ENCODE measurements around the gene PRR13. TPM values are rescaled to one million over a fixed set of nuclear protein-coding genes. Genes with fewer than 3 reads are reported as not detected.

Gene PRR13
- total RNA-seq, 1 experiment from 2014 or later: 216 TPM

GRCh38 chr12:53481939-53482586, 40.5 kb downstream of the PRR13 start:
- peak; percentile 58 for ATAC-seq
- CTCF ChIA-PET: interaction anchor here (1.1 to 1.8 kb wide), 5 partner anchors 8 to 137 kb away, joined by 3 to 8 read pairs (median 3); no protein-coding TSS in a partner anchor

More at GRCh38 chr12:53481939-53482586, 40.5 kb downstream of the PRR13 start:
- Histone ChIP-seq H3K4me3 (replicated peaks in 1 of 2; ENCODE audit: low read depth in 1 of 2, low read length in 2 of 2) (no peak overlapping the region), H3K79me2 (ENCODE audit: insufficient read depth, low read length) (peaks cover 37% of the 10 kb centered on the region), H4K20me1 (ENCODE audit: insufficient read depth) (peaks cover 25% of the 10 kb centered on the region; the same call in 1 of the 2 replicates), H3K36me3 (ENCODE audit: control insufficient read depth in 1 of 2, insufficient read depth in 2 of 2, low read length in 2 of 2) (peaks cover 49 to 64% of the 10 kb centered on the region in 2 experiments), H3K27ac (ENCODE audit: low read depth, low read length) (0 out of 2 replicates have a peak overlapping the region, but pooled peaks have one; percentile 2), H3K4me1 (ENCODE audit: control insufficient read depth in 1 of 2, insufficient read depth in 2 of 2, low read length in 2 of 2) (peaks cover 0 to 36% of the 10 kb centered on the region in 2 experiments; a peak in 2 of 4 replicates), H3K27me3 (ENCODE audit: insufficient read depth, low read length) (no peaks in the 10 kb centered on the region), H3K9me2 (ENCODE audit: insufficient read depth) (no peaks in the 10 kb centered on the region), H2AFZ (ENCODE audit: low read depth, low read length, poor library complexity, severe bottlenecking) (no peak overlapping the region), H3K4me2 (ENCODE audit: low read length) (no peak overlapping the region), H3K9ac (ENCODE audit: low read length) (0 out of 2 replicates have a peak overlapping the region, but pooled peaks have one; percentile 21), H3K9me3 (ENCODE audit: control insufficient read depth in 1 of 2, insufficient read depth in 1 of 2, low read depth in 1 of 2, low read length in 2 of 2) (no peaks in the 10 kb centered on the region)
- no peak for DNase-seq (ENCODE audit: low read depth, low spot score)
- intact Hi-C loops (cut with micrococcal nuclease): no loop called here
- ChIA-PET POLR2A (no interaction called here), RAD21 (ENCODE audit: low non-redundant PET in 1 of 2, low total read pairs in 2 of 2, uncharacterized antibody in 2 of 2, unreplicated experiment in 2 of 2) (interaction anchor here in 1 of 2 experiments (0.7 kb wide), 1 partner anchor 129 kb away, joined by 7 read pairs; no protein-coding TSS in a partner anchor)
- BruUV-seq (replicated peaks): no TSS peak
- TF ChIP-seq CTCF (IDR thresholded peaks at IDR 0.05 in 2 of 3, conservative IDR thresholded peaks at IDR 0.05 in 1 of 3; ENCODE audit: borderline replicate concordance in 1 of 3, insufficient read depth in 1 of 3, low read depth in 2 of 3, low read length in 2 of 3) (peak in 2 of 3 experiments; percentile 22 to 45; a peak in 3 of 6 replicates), RAD21 (IDR thresholded peaks at IDR 0.05; ENCODE audit: low read depth) (no peak), REST (IDR thresholded peaks at IDR 0.05; ENCODE audit: low read depth) (no peak), ZNF274 (IDR thresholded peaks at IDR 0.05; ENCODE audit: low read depth, low read length) (no peak), POLR2AphosphoS5 (IDR thresholded peaks at IDR 0.05; ENCODE audit: low read depth, low read length) (no peak; the same call in 1 of the 2 replicates)

Data from HCT116 (cell line).